Hepatocyte (in vitro differentiated cells): Measurements from ENCODE around the gene RBM39. TPM values are rescaled to one million over a fixed set of nuclear protein-coding genes. Genes with fewer than 3 reads are reported as not detected.

Experiments used
- DNase-seq: peaks from one replicate; pipeline ENCODE4 v3.0.0-alpha.2; 2016; ENCODE audit warnings: low spot score
- H2AFZ ChIP-seq: fragments of 200-600 bp; sonication (generic); 2 replicates; pipeline ENCODE4 v1.6.0; 2016; ENCODE audit warnings: antibody characterized with exemption, mild to moderate bottlenecking
- H3K27ac ChIP-seq: fragments of 200-600 bp; sonication (generic); 2 replicates; pipeline ENCODE4 v1.5.1; 2016; ENCODE audit warnings: mild to moderate bottlenecking
- H3K27me3 ChIP-seq: fragments of 200-600 bp; sonication (generic); 2 replicates; pipeline ENCODE4 v1.6.1; 2016
- H3K36me3 ChIP-seq: fragments of 200-600 bp; sonication (generic); replicated peaks from 2 replicates; pipeline ENCODE4 v1.5.1; 2016; ENCODE audit warnings: low read depth; ENCODE audit not compliant: insufficient read depth
- H3K4me1 ChIP-seq: fragments of 200-600 bp; sonication (generic); 2 replicates; pipeline ENCODE4 v1.5.1; 2016; ENCODE audit warnings: mild to moderate bottlenecking, moderate library complexity; ENCODE audit not compliant: insufficient read depth
- H3K4me2 ChIP-seq: fragments of 200-600 bp; sonication (generic); 2 replicates; pipeline ENCODE4 v1.6.0; 2016
- H3K4me3 ChIP-seq: fragments of 200-600 bp; sonication (generic); 2 replicates; pipeline ENCODE4 v1.5.1; 2016; ENCODE audit warnings: mild to moderate bottlenecking
- H3K79me2 ChIP-seq: fragments of 200-600 bp; sonication (generic); 2 replicates; pipeline ENCODE4 v1.6.0; 2017; ENCODE audit warnings: mild to moderate bottlenecking
- H3K9me2 ChIP-seq: fragments of 200-600 bp; sonication (generic); replicated peaks from 2 replicates; pipeline ENCODE4 v1.6.0; 2017; ENCODE audit warnings: mild to moderate bottlenecking; ENCODE audit not compliant: insufficient read depth
- H3K9me3 ChIP-seq: fragments of 200-600 bp; sonication (generic); 2 replicates; pipeline ENCODE4 v1.5.1; 2016; ENCODE audit warnings: low read depth, mild to moderate bottlenecking
- H4K20me1 ChIP-seq: fragments of 200-600 bp; sonication (generic); 2 replicates; pipeline ENCODE4 v1.6.0; 2016; ENCODE audit warnings: mild to moderate bottlenecking; ENCODE audit not compliant: insufficient read depth, poor library complexity, severe bottlenecking
- CTCF ChIP-seq: fragments of 200-600 bp; sonication (generic); IDR thresholded peaks from 2 replicates; pipeline ENCODE4 v1.5.1; 2016; ENCODE audit warnings: antibody characterized with exemption, mild to moderate bottlenecking; ENCODE audit not compliant: poor library complexity
- EZH2 ChIP-seq: fragments of 200-600 bp; sonication (generic); IDR thresholded peaks from 2 replicates; pipeline ENCODE4 v1.6.1; 2016; ENCODE audit warnings: antibody characterized with exemption, mild to moderate bottlenecking, borderline replicate concordance
- EZH2phosphoT487 ChIP-seq: fragments of 200-600 bp; sonication (generic); IDR thresholded peaks from one replicate; pipeline ENCODE4 v1.6.1; 2018; ENCODE audit warnings: antibody characterized with exemption, mild to moderate bottlenecking, low read depth, moderate library complexity; ENCODE audit not compliant: unreplicated experiment, severe bottlenecking
- WGBS: methylation state at CpG from one replicate; pipeline ENCODE4 v1.1.6; 2016; ENCODE audit warnings: low lambda C conversion rate; ENCODE audit errors: missing lambda C conversion rate; 5-methylcytosine and 5-hydroxymethylcytosine counted together
- polyA plus RNA-seq: library from polyadenylated mRNA; unstranded; fragments of >200 nt; fragmentation: Nextera tagmentation; extraction: Ambion mirVana; gene quantifications from 2 replicates; pipeline ENCODE4 v1.2.1, GENCODE V29; 2016
- total RNA-seq: library from RNA; depleted of rRNA; stranded (reverse); fragments of >200 nt; gene quantifications from 2 replicates; pipeline ENCODE4 v1.2.3, GENCODE V29; 2014

The RBM39 gene
- total and polyA plus RNA-seq, 2 experiments from 2014 or later, result 200 to 423 TPM

DNA sequence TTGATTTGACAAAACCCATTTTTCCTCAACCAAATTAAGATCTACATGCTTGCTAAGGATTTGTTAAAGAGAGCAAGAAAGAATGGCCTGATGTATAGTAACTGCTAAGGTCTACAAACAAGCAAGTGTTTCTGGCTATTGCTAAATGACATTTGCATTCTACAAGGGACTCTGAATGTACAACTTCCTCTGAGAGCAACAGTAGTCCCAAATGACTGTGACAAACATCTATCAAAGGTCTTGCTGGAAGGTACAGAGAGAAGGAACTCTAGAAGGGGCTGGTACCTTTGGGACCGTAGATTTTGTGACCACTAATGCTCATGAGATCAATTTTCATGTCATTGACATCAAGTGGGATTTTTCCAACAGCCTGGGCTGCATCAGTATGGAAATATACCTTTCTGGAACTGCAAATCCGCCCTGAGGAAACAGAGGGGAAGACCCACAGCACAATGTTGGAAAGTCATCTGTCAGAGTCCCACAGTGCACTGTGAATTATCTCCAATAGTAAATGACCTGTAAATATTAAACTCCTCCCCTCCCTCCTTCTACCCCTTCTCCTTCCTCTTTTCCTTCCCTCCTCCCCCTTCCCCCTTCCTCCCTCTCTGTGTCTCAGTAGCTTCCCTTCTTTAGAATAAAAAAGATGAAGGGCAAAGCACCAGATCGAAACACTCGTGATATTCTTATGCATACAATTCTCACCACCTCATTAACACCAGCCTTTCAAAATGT is 61.4 kb downstream of the RBM39 start:
- Histone ChIP-seq H2AFZ (no peak overlapping the region), H4K20me1 (no peaks in the 10 kb centered on the region), H3K79me2 (no peaks in the 10 kb centered on the region), H3K9me2 (no peaks in the 10 kb centered on the region), H3K27ac (no peak overlapping the region), H3K9me3 (no peaks in the 10 kb centered on the region), H3K36me3 (no peaks in the 10 kb centered on the region), H3K4me2 (no peak overlapping the region), H3K4me1 (no peaks in the 10 kb centered on the region), H3K4me3 (no peak overlapping the region), H3K27me3 (no peaks in the 10 kb centered on the region)
- DNase-seq, result no peak
- TF ChIP-seq EZH2 (no peak), EZH2phosphoT487 (no peak), CTCF (no peak)
- 87% methylated on average over 4 of the region's 4 CpGs for WGBS

- 96% methylated on average over 8 of the region's 8 CpGs for WGBS
- no peak overlapping the region for H3K4me2 ChIP-seq
- TF ChIP-seq CTCF (no peak), EZH2 (no peak), EZH2phosphoT487 (no peak)
- no peak overlapping the region for H3K4me3 ChIP-seq
- H3K9me2 ChIP-seq, result no peaks in the 10 kb centered on the region
- no peaks in the 10 kb centered on the region for H3K9me3 ChIP-seq
- H3K27me3 ChIP-seq, result no peaks in the 10 kb centered on the region
- no peaks in the 10 kb centered on the region for H3K36me3 ChIP-seq
- no peaks in the 10 kb centered on the region for H3K4me1 ChIP-seq
- no peak overlapping the region for H2AFZ ChIP-seq
- H4K20me1 ChIP-seq, result no peaks in the 10 kb centered on the region
- no peaks in the 10 kb centered on the region for H3K79me2 ChIP-seq
- no peak for DNase-seq
- H3K27ac ChIP-seq, result no peak overlapping the region
Observed at GRCh38 chr20:35674921-35675320, 67.1 kb downstream of the RBM39 start.

DNA sequence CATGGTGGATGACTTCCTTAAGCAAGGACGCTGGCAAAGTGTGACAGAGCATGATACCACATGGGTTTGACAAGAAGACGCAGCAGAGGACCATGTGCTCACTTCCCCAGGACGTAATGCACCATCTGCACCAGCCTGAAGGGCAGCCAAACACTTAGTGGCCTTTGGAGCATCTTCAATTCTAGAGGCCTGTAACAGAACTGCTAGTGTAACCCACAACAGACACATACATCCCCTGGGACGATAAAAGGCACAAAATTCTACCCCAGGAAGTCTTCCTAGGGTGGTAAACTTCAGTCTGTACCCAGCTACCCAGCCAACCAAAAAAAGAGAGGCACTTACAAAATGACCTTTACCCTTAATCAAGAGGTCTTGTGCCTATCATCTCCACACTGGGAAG is 68.2 kb downstream of the RBM39 start:
- no peaks in the 10 kb centered on the region for H3K4me1 ChIP-seq
- H3K36me3 ChIP-seq, result no peaks in the 10 kb centered on the region
- H3K9me3 ChIP-seq, result no peaks in the 10 kb centered on the region
- H3K79me2 ChIP-seq, result no peaks in the 10 kb centered on the region
- no peaks in the 10 kb centered on the region for H4K20me1 ChIP-seq
- H3K9me2 ChIP-seq, result no peaks in the 10 kb centered on the region
- H3K4me2 ChIP-seq, result no peak overlapping the region
- H3K4me3 ChIP-seq, result no peak overlapping the region
- no peak overlapping the region for H3K27ac ChIP-seq
- H3K27me3 ChIP-seq, result no peaks in the 10 kb centered on the region
- no peak for DNase-seq
- H2AFZ ChIP-seq, result no peak overlapping the region
- TF ChIP-seq CTCF, result no peak
- no peak for TF ChIP-seq EZH2phosphoT487
- 91% methylated on average over 4 of the region's 4 CpGs for WGBS
